HFF-Myc (cell line): Measurements from ENCODE around the gene NPNT.
A peak's percentile ranks its signal among the peaks of the same experiment; 100 is the strongest.
"Not testable (repeated sequence)": the region's sequence is repeated elsewhere in the genome, so short reads cannot be mapped to it uniquely, and the experiment has no call there.

Source experiments
- DNase-seq: peaks from one replicate; pipeline ENCODE4 v3.0.0-alpha.2; 2011; ENCODE audit warnings: low read depth; ENCODE audit errors: extremely low read depth
- H3K4me3 ChIP-seq: replicated peaks from 2 replicates; pipeline ENCODE4 v1.5.1; 2011; ENCODE audit warnings: low read depth, mild to moderate bottlenecking, control low read depth, low read length
- CTCF ChIP-seq: IDR thresholded peaks from 2 replicates; pipeline ENCODE4 v1.5.1; 2012; ENCODE audit warnings: mild to moderate bottlenecking, low read depth, low read length, control low read depth; ENCODE audit errors: missing control alignments

Gene NPNT

GRCh38 chr4:105894660-105895582, at the start of gene NPNT:
Gene NPNT (plus strand): TSS chr4:105895471. CDS start chr4:105895653, 182 bp downstream.
- no peak within 1 kb of the TSS for H3K4me3 ChIP-seq
- no peak for TF ChIP-seq CTCF
- DNase-seq, result no peak

GRCh38 chr4:105845559-105845958, 49.7 kb upstream of the NPNT start:
- TF ChIP-seq CTCF, result no peak

GRCh38 chr4:105848359-105848758, 46.9 kb upstream of the NPNT start:
- H3K4me3 ChIP-seq, DNase-seq: not testable (repeated sequence)

More at GRCh38 chr4:105845559-105845958, 49.7 kb upstream of the NPNT start:
- no peak overlapping the region for H3K4me3 ChIP-seq
- DNase-seq, result no peak

- H3K4me3 ChIP-seq, result no peak overlapping the region
- no peak for TF ChIP-seq CTCF
- no peak for DNase-seq
Measured at GRCh38 chr4:105851196-105851595, 44.1 kb upstream of the NPNT start.

GRCh38 chr4:105852230-105852629, 43.0 kb upstream of the NPNT start:
- H3K4me3 ChIP-seq, DNase-seq: not testable (repeated sequence)

GRCh38 chr4:105858466-105859040, 36.7 kb upstream of the NPNT start:
- H3K4me3 ChIP-seq, result no peak overlapping the region
- DNase-seq, result no peak
- TF ChIP-seq CTCF, result no peak

GRCh38 chr4:105859233-105859632, 36.0 kb upstream of the NPNT start:
- H3K4me3 ChIP-seq, result no peak overlapping the region
- TF ChIP-seq CTCF, result no peak
- peak; percentile 16 for DNase-seq

GRCh38 chr4:105870963-105871362, 24.3 kb upstream of the NPNT start:
- TF ChIP-seq CTCF, result no peak

More at GRCh38 chr4:105870963-105871362, 24.3 kb upstream of the NPNT start:
- no peak overlapping the region for H3K4me3 ChIP-seq
- DNase-seq, result no peak
